ENCODE measurements around the gene THBS4. TPM values are rescaled to one million over a fixed set of nuclear protein-coding genes. Genes with fewer than 3 reads are reported as not detected.

The THBS4 gene
- total and polyA plus RNA-seq, 10 of the 15 experiments (the other 5 are each of a cell fraction or from before 2014, with no cell fraction given), result 0.31 to 1.7 (median 0.75) TPM

DNA sequence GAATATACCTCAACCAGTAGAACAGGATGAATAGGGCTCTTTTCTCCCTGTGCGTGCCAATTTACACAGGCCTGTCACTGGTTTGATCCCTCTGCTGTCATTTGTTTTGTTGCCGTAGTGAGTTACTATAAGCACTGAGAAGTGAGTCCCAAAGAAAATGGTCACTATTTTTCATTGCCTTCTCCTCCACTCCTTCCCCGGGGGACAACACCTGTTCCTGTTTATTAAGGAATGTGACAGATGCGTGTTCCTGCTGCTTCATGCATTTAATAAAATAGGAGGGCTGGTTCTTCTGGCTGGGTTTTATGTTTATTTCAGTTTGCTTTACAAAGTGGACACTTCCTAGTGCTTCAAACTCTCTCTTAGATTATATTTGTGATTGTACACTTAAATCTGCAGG, 6.4 kb downstream of the THBS4 start:
- DNase-seq (ENCODE audit: low read depth, low spot score), result no peak
- CTCF ChIA-PET, result interaction anchor here (0.7 to 1.1 kb wide), 2 partner anchors 42 to 117 kb away, joined by 3 to 4 read pairs; no protein-coding TSS in a partner anchor
- no peaks in the 10 kb centered on the region for H3K79me2 ChIP-seq (ENCODE audit: control insufficient read depth, insufficient read depth, low read length)
- no peak for FAIRE-seq
- no peak overlapping the region for H3K4me2 ChIP-seq (ENCODE audit: control insufficient read depth, insufficient read depth)
- H3K27ac ChIP-seq (ENCODE audit: control insufficient read depth, insufficient read depth), result no peak overlapping the region
- SMC1A ChIA-PET (ENCODE audit: uncharacterized antibody, unreplicated experiment), result no interaction called here
- RAD21 ChIA-PET (ENCODE audit: unreplicated experiment), result no interaction called here
- no peak overlapping the region for H3K9ac ChIP-seq (ENCODE audit: control insufficient read depth, insufficient read depth, low read length)
- H3K4me3 ChIP-seq, result no peak overlapping the region
- no TSS peak for BruUV-seq (replicated peaks)
- POLR2A ChIA-PET, result interaction anchor here (0.5 kb wide), 1 partner anchor 340 kb away, joined by 3 read pairs; no protein-coding TSS in a partner anchor
- no peaks in the 10 kb centered on the region for H4K20me1 ChIP-seq (ENCODE audit: control insufficient read depth, insufficient read depth)
- WGBS (ENCODE audit: insufficient coverage, insufficient replicate concordance, low lambda C conversion rate, missing lambda C conversion rate), result 68% methylated on average over 4 of the region's 4 CpGs
- H2AFZ ChIP-seq (ENCODE audit: control insufficient read depth, low read depth, low read length), result no peak overlapping the region
- no peaks in the 10 kb centered on the region for H3K36me3 ChIP-seq (ENCODE audit: control insufficient read depth in 2 of 2, insufficient read depth in 2 of 2, low read length in 1 of 2)
- in situ Hi-C loops (cut with MboI), result no loop called here
- H3K27me3 ChIP-seq (replicated peaks in 1 of 2; ENCODE audit: control insufficient read depth in 2 of 2, insufficient read depth in 2 of 2, low read length in 1 of 2), result no peaks in the 10 kb centered on the region
- ATAC-seq, result no peak
- no peaks in the 10 kb centered on the region for H3K4me1 ChIP-seq (ENCODE audit: control insufficient read depth, insufficient read depth, low read length)
- no peaks in the 10 kb centered on the region for H3K9me3 ChIP-seq (replicated peaks; ENCODE audit: control insufficient read depth, insufficient read depth, low read length)
- intact Hi-C loops (cut with micrococcal nuclease; ENCODE audit: unreplicated experiment), result no loop called here
- TF ChIP-seq, protein P1, sequence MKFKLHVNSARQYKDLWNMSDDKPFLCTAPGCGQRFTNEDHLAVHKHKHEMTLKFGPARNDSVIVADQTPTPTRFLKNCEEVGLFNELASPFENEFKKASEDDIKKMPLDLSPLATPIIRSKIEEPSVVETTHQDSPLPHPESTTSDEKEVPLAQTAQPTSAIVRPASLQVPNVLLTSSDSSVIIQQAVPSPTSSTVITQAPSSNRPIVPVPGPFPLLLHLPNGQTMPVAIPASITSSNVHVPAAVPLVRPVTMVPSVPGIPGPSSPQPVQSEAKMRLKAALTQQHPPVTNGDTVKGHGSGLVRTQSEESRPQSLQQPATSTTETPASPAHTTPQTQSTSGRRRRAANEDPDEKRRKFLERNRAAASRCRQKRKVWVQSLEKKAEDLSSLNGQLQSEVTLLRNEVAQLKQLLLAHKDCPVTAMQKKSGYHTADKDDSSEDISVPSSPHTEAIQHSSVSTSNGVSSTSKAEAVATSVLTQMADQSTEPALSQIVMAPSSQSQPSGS (IDR thresholded peaks at IDR 0.05; ENCODE audit: low read length), result no peak
- TF ChIP-seq STAT1 (conservative IDR thresholded peaks at IDR 0.05) (no peak), CREM (IDR thresholded peaks at IDR 0.05; ENCODE audit: low read depth) (no peak), SRF (IDR thresholded peaks at IDR 0.05; ENCODE audit: low read depth in 2 of 2, low read length in 2 of 2) (no peak), RUNX3 (IDR thresholded peaks at IDR 0.05; ENCODE audit: low read length) (no peak), BMI1 (IDR thresholded peaks at IDR 0.05; ENCODE audit: borderline replicate concordance) (no peak), EGR1 (IDR thresholded peaks at IDR 0.05; ENCODE audit: borderline replicate concordance in 1 of 2, low read depth in 2 of 2, low read length in 2 of 2) (no peak)
- TF ChIP-seq, protein P2, sequence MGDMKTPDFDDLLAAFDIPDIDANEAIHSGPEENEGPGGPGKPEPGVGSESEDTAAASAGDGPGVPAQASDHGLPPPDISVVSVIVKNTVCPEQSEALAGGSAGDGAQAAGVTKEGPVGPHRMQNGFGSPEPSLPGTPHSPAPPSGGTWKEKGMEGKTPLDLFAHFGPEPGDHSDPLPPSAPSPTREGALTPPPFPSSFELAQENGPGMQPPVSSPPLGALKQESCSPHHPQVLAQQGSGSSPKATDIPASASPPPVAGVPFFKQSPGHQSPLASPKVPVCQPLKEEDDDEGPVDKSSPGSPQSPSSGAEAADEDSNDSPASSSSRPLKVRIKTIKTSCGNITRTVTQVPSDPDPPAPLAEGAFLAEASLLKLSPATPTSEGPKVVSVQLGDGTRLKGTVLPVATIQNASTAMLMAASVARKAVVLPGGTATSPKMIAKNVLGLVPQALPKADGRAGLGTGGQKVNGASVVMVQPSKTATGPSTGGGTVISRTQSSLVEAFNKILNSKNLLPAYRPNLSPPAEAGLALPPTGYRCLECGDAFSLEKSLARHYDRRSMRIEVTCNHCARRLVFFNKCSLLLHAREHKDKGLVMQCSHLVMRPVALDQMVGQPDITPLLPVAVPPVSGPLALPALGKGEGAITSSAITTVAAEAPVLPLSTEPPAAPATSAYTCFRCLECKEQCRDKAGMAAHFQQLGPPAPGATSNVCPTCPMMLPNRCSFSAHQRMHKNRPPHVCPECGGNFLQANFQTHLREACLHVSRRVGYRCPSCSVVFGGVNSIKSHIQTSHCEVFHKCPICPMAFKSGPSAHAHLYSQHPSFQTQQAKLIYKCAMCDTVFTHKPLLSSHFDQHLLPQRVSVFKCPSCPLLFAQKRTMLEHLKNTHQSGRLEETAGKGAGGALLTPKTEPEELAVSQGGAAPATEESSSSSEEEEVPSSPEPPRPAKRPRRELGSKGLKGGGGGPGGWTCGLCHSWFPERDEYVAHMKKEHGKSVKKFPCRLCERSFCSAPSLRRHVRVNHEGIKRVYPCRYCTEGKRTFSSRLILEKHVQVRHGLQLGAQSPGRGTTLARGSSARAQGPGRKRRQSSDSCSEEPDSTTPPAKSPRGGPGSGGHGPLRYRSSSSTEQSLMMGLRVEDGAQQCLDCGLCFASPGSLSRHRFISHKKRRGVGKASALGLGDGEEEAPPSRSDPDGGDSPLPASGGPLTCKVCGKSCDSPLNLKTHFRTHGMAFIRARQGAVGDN (IDR thresholded peaks at IDR 0.05), result no peak
- TF ChIP-seq, protein P3, sequence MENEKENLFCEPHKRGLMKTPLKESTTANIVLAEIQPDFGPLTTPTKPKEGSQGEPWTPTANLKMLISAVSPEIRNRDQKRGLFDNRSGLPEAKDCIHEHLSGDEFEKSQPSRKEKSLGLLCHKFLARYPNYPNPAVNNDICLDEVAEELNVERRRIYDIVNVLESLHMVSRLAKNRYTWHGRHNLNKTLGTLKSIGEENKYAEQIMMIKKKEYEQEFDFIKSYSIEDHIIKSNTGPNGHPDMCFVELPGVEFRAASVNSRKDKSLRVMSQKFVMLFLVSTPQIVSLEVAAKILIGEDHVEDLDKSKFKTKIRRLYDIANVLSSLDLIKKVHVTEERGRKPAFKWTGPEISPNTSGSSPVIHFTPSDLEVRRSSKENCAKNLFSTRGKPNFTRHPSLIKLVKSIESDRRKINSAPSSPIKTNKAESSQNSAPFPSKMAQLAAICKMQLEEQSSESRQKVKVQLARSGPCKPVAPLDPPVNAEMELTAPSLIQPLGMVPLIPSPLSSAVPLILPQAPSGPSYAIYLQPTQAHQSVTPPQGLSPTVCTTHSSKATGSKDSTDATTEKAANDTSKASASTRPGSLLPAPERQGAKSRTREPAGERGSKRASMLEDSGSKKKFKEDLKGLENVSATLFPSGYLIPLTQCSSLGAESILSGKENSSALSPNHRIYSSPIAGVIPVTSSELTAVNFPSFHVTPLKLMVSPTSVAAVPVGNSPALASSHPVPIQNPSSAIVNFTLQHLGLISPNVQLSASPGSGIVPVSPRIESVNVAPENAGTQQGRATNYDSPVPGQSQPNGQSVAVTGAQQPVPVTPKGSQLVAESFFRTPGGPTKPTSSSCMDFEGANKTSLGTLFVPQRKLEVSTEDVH (IDR thresholded peaks at IDR 0.05; ENCODE audit: low read depth, partially characterized antibody), result no peak
- TF ChIP-seq, protein P4, sequence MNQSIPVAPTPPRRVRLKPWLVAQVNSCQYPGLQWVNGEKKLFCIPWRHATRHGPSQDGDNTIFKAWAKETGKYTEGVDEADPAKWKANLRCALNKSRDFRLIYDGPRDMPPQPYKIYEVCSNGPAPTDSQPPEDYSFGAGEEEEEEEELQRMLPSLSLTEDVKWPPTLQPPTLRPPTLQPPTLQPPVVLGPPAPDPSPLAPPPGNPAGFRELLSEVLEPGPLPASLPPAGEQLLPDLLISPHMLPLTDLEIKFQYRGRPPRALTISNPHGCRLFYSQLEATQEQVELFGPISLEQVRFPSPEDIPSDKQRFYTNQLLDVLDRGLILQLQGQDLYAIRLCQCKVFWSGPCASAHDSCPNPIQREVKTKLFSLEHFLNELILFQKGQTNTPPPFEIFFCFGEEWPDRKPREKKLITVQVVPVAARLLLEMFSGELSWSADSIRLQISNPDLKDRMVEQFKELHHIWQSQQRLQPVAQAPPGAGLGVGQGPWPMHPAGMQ (IDR thresholded peaks at IDR 0.05; ENCODE audit: borderline replicate concordance), result no peak

Measured in GM12878 (cell line).